Smooth muscle cell (in vitro differentiated cells): ENCODE measurements around the gene ZIC5. TPM values are rescaled to one million over a fixed set of nuclear protein-coding genes. Genes with fewer than 3 reads are reported as not detected.

Experiments used
- DNase-seq: peaks from one replicate; lab custom pipeline; 2025; ENCODE audit not compliant: unreplicated experiment; lab: John Stamatoyannopoulos, UW
- H2AFZ ChIP-seq: fragments of 200-600 bp; sonication (generic); 2 replicates; pipeline ENCODE4 v1.6.0; 2016; ENCODE audit warnings: antibody characterized with exemption, low read depth, mild to moderate bottlenecking
- H3F3A ChIP-seq: fragments of 200-600 bp; sonication (generic); 2 replicates; pipeline ENCODE4 v1.6.0; 2017; ENCODE audit warnings: antibody characterized with exemption, low read depth
- H3K27ac ChIP-seq: fragments of 200-600 bp; sonication (generic); 2 replicates; pipeline ENCODE4 v1.5.1; 2016; ENCODE audit warnings: low read depth, mild to moderate bottlenecking
- H3K27me3 ChIP-seq: fragments of 200-600 bp; sonication (generic); 2 replicates; pipeline ENCODE4 v1.6.1; 2016; ENCODE audit warnings: low read depth, mild to moderate bottlenecking
- H3K36me3 ChIP-seq: fragments of 200-600 bp; sonication (generic); 2 replicates; pipeline ENCODE4 v1.5.1; 2016; ENCODE audit warnings: low read depth
- H3K4me1 ChIP-seq: fragments of 200-600 bp; sonication (generic); 2 replicates; pipeline ENCODE4 v1.5.1; 2016; ENCODE audit warnings: low read depth
- H3K4me2 ChIP-seq: fragments of 200-600 bp; sonication (generic); 2 replicates; pipeline ENCODE4 v1.6.0; 2016; ENCODE audit warnings: mild to moderate bottlenecking
- H3K4me3 ChIP-seq: fragments of 200-600 bp; sonication (generic); 2 replicates; pipeline ENCODE4 v1.5.1; 2016; ENCODE audit warnings: mild to moderate bottlenecking
- H3K79me2 ChIP-seq: fragments of 200-600 bp; sonication (generic); 2 replicates; pipeline ENCODE4 v1.6.0; 2016; ENCODE audit warnings: low read depth, mild to moderate bottlenecking
- H3K9ac ChIP-seq: fragments of 200-600 bp; sonication (generic); 2 replicates; pipeline ENCODE4 v1.6.0; 2016; ENCODE audit warnings: low read depth
- H3K9me3 ChIP-seq: fragments of 200-600 bp; sonication (generic); replicated peaks from 2 replicates; pipeline ENCODE4 v1.5.1; 2016; ENCODE audit warnings: low read depth
- H4K20me1 ChIP-seq: fragments of 200-600 bp; sonication (generic); 2 replicates; pipeline ENCODE4 v1.6.0; 2016; ENCODE audit warnings: low read depth
- CTCF ChIP-seq: fragments of 200-600 bp; sonication (generic); IDR thresholded peaks from 2 replicates; pipeline ENCODE4 v1.5.1; 2017; ENCODE audit warnings: borderline replicate concordance, mild to moderate bottlenecking, antibody characterized with exemption; ENCODE audit not compliant: insufficient read depth, poor library complexity, severe bottlenecking
- WGBS: methylation state at CpG from one replicate; pipeline ENCODE4 v1.1.7; 2016; ENCODE audit warnings: low lambda C conversion rate; 5-methylcytosine and 5-hydroxymethylcytosine counted together
- polyA plus RNA-seq: library from polyadenylated mRNA; unstranded; fragments of >200 nt; fragmentation: Nextera tagmentation; extraction: Ambion mirVana; gene quantifications from 2 replicates; pipeline ENCODE4 v1.2.1, GENCODE V29; 2016
- total RNA-seq: library from RNA; depleted of rRNA; stranded (reverse); fragments of >200 nt; gene quantifications from 2 replicates; pipeline ENCODE4 v1.2.3, GENCODE V29; 2014

Gene ZIC5
- total RNA-seq (not detected in 2 replicates), polyA plus RNA-seq (not detected in 2 replicates)

- H3K27ac ChIP-seq, result no peak within 1 kb of the TSS
- no peak within 1 kb of the TSS for H3K4me3 ChIP-seq
- H3K36me3 ChIP-seq, result no peaks in the 10 kb centered on the region
- no peak within 1 kb of the TSS for H3K9ac ChIP-seq
- H3K27me3 ChIP-seq, result peaks cover 96% of the 10 kb centered on the region
- TF ChIP-seq CTCF, result no peak
- H4K20me1 ChIP-seq, result peaks cover 5% of the 10 kb centered on the region
- WGBS, result under 1% methylated on average over 30 of the region's 41 CpGs
- H3K9me3 ChIP-seq, result no peaks in the 10 kb centered on the region
- no peaks in the 10 kb centered on the region for H3K79me2 ChIP-seq
- H3K4me2 ChIP-seq, result peak within 1 kb of the TSS; percentile 87
- DNase-seq, result no peak
- H3F3A ChIP-seq, result no peaks in the 10 kb centered on the region
- H3K4me1 ChIP-seq, result peaks cover 38% of the 10 kb centered on the region
- H2AFZ ChIP-seq, result no peak within 1 kb of the TSS
Measured at GRCh38 chr13:99971576-99972189, at the start of gene ZIC5. TSS of gene ZIC5 (minus strand) at chr13:99971767. CDS start at chr13:99971603, 164 bp downstream.

GRCh38 chr13:100019780-100020356 is 48.3 kb upstream of the ZIC5 start:
- no peak for DNase-seq
- Histone ChIP-seq H3F3A (no peaks in the 10 kb centered on the region), H3K9ac (no peak overlapping the region), H3K27ac (no peak overlapping the region), H3K27me3 (no peaks in the 10 kb centered on the region), H3K4me2 (no peak overlapping the region), H3K9me3 (no peaks in the 10 kb centered on the region), H3K4me1 (no peaks in the 10 kb centered on the region), H3K79me2 (no peaks in the 10 kb centered on the region), H4K20me1 (no peaks in the 10 kb centered on the region), H2AFZ (no peak overlapping the region), H3K36me3 (no peaks in the 10 kb centered on the region), H3K4me3 (no peak overlapping the region)
- TF ChIP-seq CTCF, result no peak
- 94% methylated on average over 3 of the region's 3 CpGs for WGBS

- no peak for DNase-seq
- 100% methylated on average over 1 of the region's 1 CpG for WGBS
Measured at GRCh38 chr13:100014621-100015020, 43.1 kb upstream of the ZIC5 start.

More at GRCh38 chr13:100014621-100015020, 43.1 kb upstream of the ZIC5 start:
- Histone ChIP-seq H3F3A (no peaks in the 10 kb centered on the region), H3K4me1 (no peaks in the 10 kb centered on the region), H3K36me3 (no peaks in the 10 kb centered on the region), H3K27me3 (no peaks in the 10 kb centered on the region), H3K9me3 (no peaks in the 10 kb centered on the region), H2AFZ (no peak overlapping the region), H3K4me2 (no peak overlapping the region), H3K79me2 (no peaks in the 10 kb centered on the region), H4K20me1 (no peaks in the 10 kb centered on the region), H3K27ac (no peak overlapping the region), H3K9ac (no peak overlapping the region), H3K4me3 (no peak overlapping the region)
- no peak for TF ChIP-seq CTCF
